Stomach smooth muscle (tissue), 2 donors: ENCODE results near the gene ALPK3.

Experiments
- H3K27ac ChIP-seq: one replicate; pipeline ENCODE4 v1.7.0; 2013; ENCODE audit warnings: mild to moderate bottlenecking, low read length, inconsistent platforms
- H3K27me3 ChIP-seq, 2 donors: one replicate each; pipeline ENCODE4 v1.7.0; 2013; ENCODE audit warnings: low read length in 2 of 2; ENCODE audit not compliant: insufficient read depth in 2 of 2, control insufficient read depth in 1 of 2
- H3K36me3 ChIP-seq, 2 donors: one replicate each; pipeline ENCODE4 v1.7.0; 2013; ENCODE audit warnings: low read length in 2 of 2; ENCODE audit not compliant: control insufficient read depth in 2 of 2, insufficient read depth in 2 of 2
- H3K4me1 ChIP-seq: one replicate; pipeline ENCODE4 v1.7.0; 2013; ENCODE audit warnings: low read length; ENCODE audit not compliant: control insufficient read depth, insufficient read depth
- H3K4me3 ChIP-seq, 2 donors: one replicate each; pipeline ENCODE4 v1.7.0; 2013; ENCODE audit warnings: low read length in 2 of 2
- H3K9ac ChIP-seq, 2 donors: one replicate each; pipeline ENCODE4 v1.7.0; 2013; ENCODE audit warnings: low read length in 2 of 2, mild to moderate bottlenecking in 1 of 2
- H3K9me3 ChIP-seq, 2 donors: one replicate each; pipeline ENCODE4 v1.7.0; 2013; ENCODE audit warnings: low read length in 2 of 2; ENCODE audit not compliant: control insufficient read depth in 2 of 2
- donor health status: healthy.
- donor health status: Pancreatic carcinoma.

ALPK3 gene

GRCh38 chr15:84908564-84908963, 91.4 kb downstream of the ALPK3 start:
- Histone ChIP-seq H3K9ac (no peak overlapping the region), H3K4me3 (no peak overlapping the region), H3K9me3 (no peaks in the 10 kb centered on the region), H3K27me3 (no peaks in the 10 kb centered on the region), H3K36me3 (no peaks in the 10 kb centered on the region), H3K4me1 (peaks cover 38% of the 10 kb centered on the region), H3K27ac (no peak overlapping the region)

- peaks cover 34% of the 10 kb centered on the region for H3K4me1 ChIP-seq
- no peaks in the 10 kb centered on the region for H3K27me3 ChIP-seq
- H3K27ac ChIP-seq = no peak overlapping the region
- H3K9me3 ChIP-seq = no peaks in the 10 kb centered on the region
- H3K9ac ChIP-seq = no peak overlapping the region
- H3K4me3 ChIP-seq = no peak overlapping the region
- no peaks in the 10 kb centered on the region for H3K36me3 ChIP-seq
Measured at GRCh38 chr15:84909029-84909428, 91.9 kb downstream of the ALPK3 start.

GRCh38 chr15:84909782-84910181, 92.6 kb downstream of the ALPK3 start:
- no peak overlapping the region for H3K9ac ChIP-seq
- H3K36me3 ChIP-seq = no peaks in the 10 kb centered on the region
- H3K9me3 ChIP-seq = no peaks in the 10 kb centered on the region
- H3K27ac ChIP-seq = no peak overlapping the region
- H3K4me1 ChIP-seq = peaks cover 31% of the 10 kb centered on the region
- H3K4me3 ChIP-seq = no peak overlapping the region
- no peaks in the 10 kb centered on the region for H3K27me3 ChIP-seq

- Histone ChIP-seq H3K9ac (no peak overlapping the region), H3K4me1 (peaks cover 34% of the 10 kb centered on the region), H3K36me3 (no peaks in the 10 kb centered on the region), H3K9me3 (no peaks in the 10 kb centered on the region), H3K27me3 (no peaks in the 10 kb centered on the region), H3K27ac (no peak overlapping the region), H3K4me3 (no peak overlapping the region)
Measured at GRCh38 chr15:84910928-84911623, 93.9 kb downstream of the ALPK3 start.

- H3K4me1 ChIP-seq = peaks cover 34% of the 10 kb centered on the region
- H3K9me3 ChIP-seq = no peaks in the 10 kb centered on the region
- peak overlapping the region in 1 of 2 donors; percentile 5 for H3K9ac ChIP-seq
- no peaks in the 10 kb centered on the region for H3K27me3 ChIP-seq
- no peaks in the 10 kb centered on the region for H3K36me3 ChIP-seq
- H3K27ac ChIP-seq = peak overlapping the region; percentile 37
- H3K4me3 ChIP-seq = peak overlapping the region in 1 of 2 donors; percentile 29
Measured at GRCh38 chr15:84911879-84912660, 94.9 kb downstream of the ALPK3 start.

GRCh38 chr15:84913360-84913723, 96.2 kb downstream of the ALPK3 start:
- no peaks in the 10 kb centered on the region for H3K36me3 ChIP-seq
- no peak overlapping the region for H3K9ac ChIP-seq
- H3K4me3 ChIP-seq = no peak overlapping the region
- H3K27ac ChIP-seq = peak overlapping the region; percentile 37
- H3K4me1 ChIP-seq = peaks cover 34% of the 10 kb centered on the region
- no peaks in the 10 kb centered on the region for H3K27me3 ChIP-seq
- H3K9me3 ChIP-seq = no peaks in the 10 kb centered on the region

- H3K9me3 ChIP-seq = no peaks in the 10 kb centered on the region
- H3K27me3 ChIP-seq = no peaks in the 10 kb centered on the region
- H3K4me1 ChIP-seq = peaks cover 34% of the 10 kb centered on the region
- H3K36me3 ChIP-seq = no peaks in the 10 kb centered on the region
- H3K27ac ChIP-seq = no peak overlapping the region
- no peak overlapping the region for H3K4me3 ChIP-seq
- no peak overlapping the region for H3K9ac ChIP-seq
Measured at GRCh38 chr15:84914351-84914750, 97.2 kb downstream of the ALPK3 start.

GRCh38 chr15:84914909-84915605, 97.9 kb downstream of the ALPK3 start:
- Histone ChIP-seq H3K27me3 (no peaks in the 10 kb centered on the region), H3K4me1 (peaks cover 34% of the 10 kb centered on the region), H3K27ac (peak overlapping the region; percentile 31), H3K4me3 (peak overlapping the region in 1 of 2 donors; percentile 35), H3K9me3 (no peaks in the 10 kb centered on the region), H3K36me3 (no peaks in the 10 kb centered on the region), H3K9ac (peak overlapping the region in 1 of 2 donors; percentile 5)

GRCh38 chr15:84915606-84915958, 98.4 kb downstream of the ALPK3 start:
- peak overlapping the region; percentile 31 for H3K27ac ChIP-seq
- peaks cover 34% of the 10 kb centered on the region for H3K4me1 ChIP-seq
- no peak overlapping the region for H3K4me3 ChIP-seq
- H3K36me3 ChIP-seq = no peaks in the 10 kb centered on the region
- no peaks in the 10 kb centered on the region for H3K9me3 ChIP-seq
- no peak overlapping the region for H3K9ac ChIP-seq
- no peaks in the 10 kb centered on the region for H3K27me3 ChIP-seq

GRCh38 chr15:84917452-84917851, 100.3 kb downstream of the ALPK3 start:
- Histone ChIP-seq H3K4me1 (peaks cover 16% of the 10 kb centered on the region), H3K9me3 (no peaks in the 10 kb centered on the region), H3K9ac (no peak overlapping the region), H3K4me3 (no peak overlapping the region), H3K27ac (no peak overlapping the region), H3K27me3 (no peaks in the 10 kb centered on the region), H3K36me3 (no peaks in the 10 kb centered on the region)
